C4-2B (cell line): ENCODE data around the gene DLG1.

Experiments
- H3K27ac ChIP-seq: fragments of 450-650 bp; 2 replicates; pipeline ENCODE4 v1.5.1; 2017
- ZFX ChIP-seq: fragments of 450-650 bp; IDR thresholded peaks from 2 replicates; pipeline ENCODE4 v1.6.1; 2017
- TF ChIP-seq, protein P1 (sequence below): fragments of 450-650 bp; conservative IDR thresholded peaks from 2 replicates; pipeline ENCODE4 v1.5.1; 2017; ENCODE audit warnings: mild to moderate bottlenecking

Gene DLG1

DNA sequence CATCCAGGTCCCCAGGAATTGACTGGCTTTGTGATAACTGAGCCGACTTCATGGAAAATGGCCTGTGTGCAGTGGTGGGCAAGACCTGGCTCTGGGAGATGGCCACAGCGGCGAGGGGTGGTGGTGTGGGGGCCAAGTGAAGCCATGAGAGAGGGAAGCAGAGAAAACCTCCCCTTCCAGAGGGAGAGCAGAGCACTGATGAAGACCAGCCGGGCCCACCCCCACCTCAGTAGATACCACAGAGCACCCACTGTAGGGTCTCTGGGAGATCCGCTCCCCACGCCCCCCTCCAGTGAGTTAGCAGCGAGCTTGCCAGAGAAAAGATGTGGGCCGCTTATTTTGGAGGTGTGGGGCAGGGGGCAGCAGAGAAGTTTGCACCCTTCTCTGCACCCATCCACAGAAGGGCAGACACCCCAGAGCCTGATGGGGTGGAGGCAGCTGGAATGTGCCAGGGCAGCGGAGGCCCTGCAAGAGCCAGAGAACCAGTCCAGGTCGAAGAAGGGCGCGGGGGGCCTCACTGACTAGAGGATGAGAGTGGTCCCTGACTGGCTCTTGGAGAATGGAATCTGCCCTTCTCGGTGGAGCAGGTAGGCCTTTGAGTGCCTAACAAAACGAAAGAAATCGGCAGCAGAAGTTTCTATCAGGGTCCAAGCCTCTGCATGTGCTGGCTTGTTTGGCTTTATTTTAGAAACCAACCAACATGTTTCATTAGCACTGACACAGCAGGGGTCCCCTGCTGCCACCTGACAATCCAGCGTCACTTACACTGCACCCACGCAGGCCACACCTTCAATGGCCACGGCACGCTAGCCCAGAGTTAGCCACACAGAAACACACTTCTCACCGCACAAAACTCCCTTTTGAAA lies 297.1 kb downstream of the DLG1 start:
- peak overlapping the region; percentile 92; the same call in 1 of the 2 replicates for H3K27ac ChIP-seq
- no peak for TF ChIP-seq ZFX
- TF ChIP-seq, protein P1, sequence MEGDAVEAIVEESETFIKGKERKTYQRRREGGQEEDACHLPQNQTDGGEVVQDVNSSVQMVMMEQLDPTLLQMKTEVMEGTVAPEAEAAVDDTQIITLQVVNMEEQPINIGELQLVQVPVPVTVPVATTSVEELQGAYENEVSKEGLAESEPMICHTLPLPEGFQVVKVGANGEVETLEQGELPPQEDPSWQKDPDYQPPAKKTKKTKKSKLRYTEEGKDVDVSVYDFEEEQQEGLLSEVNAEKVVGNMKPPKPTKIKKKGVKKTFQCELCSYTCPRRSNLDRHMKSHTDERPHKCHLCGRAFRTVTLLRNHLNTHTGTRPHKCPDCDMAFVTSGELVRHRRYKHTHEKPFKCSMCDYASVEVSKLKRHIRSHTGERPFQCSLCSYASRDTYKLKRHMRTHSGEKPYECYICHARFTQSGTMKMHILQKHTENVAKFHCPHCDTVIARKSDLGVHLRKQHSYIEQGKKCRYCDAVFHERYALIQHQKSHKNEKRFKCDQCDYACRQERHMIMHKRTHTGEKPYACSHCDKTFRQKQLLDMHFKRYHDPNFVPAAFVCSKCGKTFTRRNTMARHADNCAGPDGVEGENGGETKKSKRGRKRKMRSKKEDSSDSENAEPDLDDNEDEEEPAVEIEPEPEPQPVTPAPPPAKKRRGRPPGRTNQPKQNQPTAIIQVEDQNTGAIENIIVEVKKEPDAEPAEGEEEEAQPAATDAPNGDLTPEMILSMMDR = no peak

DNA sequence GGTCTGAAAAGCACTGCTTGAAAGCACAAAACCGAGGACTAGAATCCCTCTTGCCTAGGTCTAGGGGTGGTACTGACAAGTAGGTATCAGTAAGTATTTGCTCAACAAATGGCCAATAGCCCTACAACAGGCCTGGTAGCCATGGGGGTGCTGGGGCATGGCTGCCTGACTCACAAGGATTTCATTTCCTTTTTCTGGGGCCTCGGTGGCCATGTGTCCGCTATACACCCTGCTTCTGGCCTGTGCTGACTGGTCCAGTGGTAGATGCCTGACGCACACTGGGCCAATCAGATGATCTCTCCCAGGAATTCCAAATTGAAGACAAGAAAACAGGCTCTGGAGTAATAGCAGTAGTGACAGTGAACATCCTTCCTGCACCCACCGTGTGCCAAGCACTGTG lies 298.2 kb downstream of the DLG1 start:
- H3K27ac ChIP-seq = no peak overlapping the region
- TF ChIP-seq, protein P1 = no peak
- no peak for TF ChIP-seq ZFX

- no peak overlapping the region for H3K27ac ChIP-seq
- TF ChIP-seq, protein P1 = no peak
- TF ChIP-seq ZFX = no peak
These were observed 299.2 kb downstream of the DLG1 start for GRCh38 chr3:196998966-196999760.

- H3K27ac ChIP-seq = peak overlapping the region; percentile 9; the same call in 1 of the 2 replicates
- TF ChIP-seq, protein P1 = no peak
- no peak for TF ChIP-seq ZFX
These were observed 301.1 kb downstream of the DLG1 start for GRCh38 chr3:196997311-196997710.

DNA sequence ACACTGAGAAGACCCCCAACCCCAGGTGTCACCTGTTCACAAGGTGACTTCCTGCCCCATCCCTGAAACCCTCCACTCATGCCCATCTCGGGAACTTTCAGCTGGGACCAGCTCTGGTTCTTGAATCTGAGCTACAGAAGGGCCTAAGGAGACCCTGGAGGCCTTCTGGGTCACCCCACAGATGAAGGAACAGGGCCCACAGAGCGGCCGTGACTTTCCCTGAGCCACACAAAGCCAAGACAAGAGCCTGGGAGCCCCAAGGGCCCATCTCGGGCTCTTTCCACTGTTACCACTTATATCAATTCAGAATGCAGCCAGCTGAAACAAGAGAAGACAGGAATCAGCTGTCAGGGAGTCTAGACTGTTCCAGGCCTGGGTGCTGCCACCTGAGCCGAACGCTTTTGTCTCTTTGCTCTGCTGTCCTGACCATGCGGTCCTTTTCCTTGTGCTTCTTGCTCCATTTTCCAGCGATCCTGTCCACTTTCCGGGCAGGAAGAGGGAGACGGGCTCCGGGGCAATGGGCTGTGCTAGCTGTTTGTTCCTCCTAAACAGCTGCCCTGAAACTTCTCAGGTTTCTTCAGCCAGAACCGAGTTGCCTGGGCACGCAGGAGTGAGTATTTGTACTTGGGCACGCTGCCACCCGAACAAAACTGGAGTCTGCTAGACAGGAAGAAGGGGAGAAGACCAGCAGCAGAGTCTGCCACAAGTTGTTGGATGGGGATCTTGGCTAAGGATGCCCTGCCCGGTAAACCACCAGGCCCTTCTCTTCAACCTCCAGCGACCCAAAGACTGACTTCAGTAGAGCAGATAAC lies 301.8 kb downstream of the DLG1 start:
- H3K27ac ChIP-seq = peak overlapping the region; percentile 9; the same call in 1 of the 2 replicates
- TF ChIP-seq ZFX = no peak
- TF ChIP-seq, protein P1 = no peak

- no peak overlapping the region for H3K27ac ChIP-seq
- no peak for TF ChIP-seq ZFX
- TF ChIP-seq, protein P1 = no peak
These were observed 302.6 kb downstream of the DLG1 start for GRCh38 chr3:196995646-196996355.
